ENCODE data around the gene OR10H4.

DNA sequence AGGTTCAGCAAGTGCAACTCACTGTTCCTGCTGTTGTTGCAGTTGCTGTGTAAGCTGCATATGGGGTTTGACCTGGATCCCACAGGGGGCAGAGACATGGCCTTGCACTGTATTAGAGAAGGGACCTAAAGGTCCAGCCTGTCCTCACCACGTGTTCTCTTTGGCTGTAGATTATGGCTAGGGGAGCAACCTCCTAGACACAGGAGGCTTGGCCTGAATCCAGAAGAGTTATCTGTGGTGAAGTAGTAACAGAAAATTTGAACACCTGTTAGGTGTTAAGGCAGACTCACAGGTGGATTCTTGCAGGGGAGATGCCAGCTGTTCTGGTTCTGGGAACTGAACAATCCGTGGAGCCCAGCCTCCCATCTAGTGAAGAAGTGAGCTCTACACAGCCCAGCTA lies 11.0 kb upstream of the OR10H4 start:
- TF ChIP-seq, protein P1, sequence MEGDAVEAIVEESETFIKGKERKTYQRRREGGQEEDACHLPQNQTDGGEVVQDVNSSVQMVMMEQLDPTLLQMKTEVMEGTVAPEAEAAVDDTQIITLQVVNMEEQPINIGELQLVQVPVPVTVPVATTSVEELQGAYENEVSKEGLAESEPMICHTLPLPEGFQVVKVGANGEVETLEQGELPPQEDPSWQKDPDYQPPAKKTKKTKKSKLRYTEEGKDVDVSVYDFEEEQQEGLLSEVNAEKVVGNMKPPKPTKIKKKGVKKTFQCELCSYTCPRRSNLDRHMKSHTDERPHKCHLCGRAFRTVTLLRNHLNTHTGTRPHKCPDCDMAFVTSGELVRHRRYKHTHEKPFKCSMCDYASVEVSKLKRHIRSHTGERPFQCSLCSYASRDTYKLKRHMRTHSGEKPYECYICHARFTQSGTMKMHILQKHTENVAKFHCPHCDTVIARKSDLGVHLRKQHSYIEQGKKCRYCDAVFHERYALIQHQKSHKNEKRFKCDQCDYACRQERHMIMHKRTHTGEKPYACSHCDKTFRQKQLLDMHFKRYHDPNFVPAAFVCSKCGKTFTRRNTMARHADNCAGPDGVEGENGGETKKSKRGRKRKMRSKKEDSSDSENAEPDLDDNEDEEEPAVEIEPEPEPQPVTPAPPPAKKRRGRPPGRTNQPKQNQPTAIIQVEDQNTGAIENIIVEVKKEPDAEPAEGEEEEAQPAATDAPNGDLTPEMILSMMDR (IDR thresholded peaks at IDR 0.05) = no peak
- TF ChIP-seq POLR2A (IDR thresholded peaks at IDR 0.05) = no peak
